NT2/D1 (cell line): ENCODE data around the gene ENDOD1.
"Not testable (repeated sequence)": the region's sequence is repeated elsewhere in the genome, so short reads cannot be mapped to it uniquely, and the experiment has no call there.

Experiments used
- YY1 ChIP-seq: IDR thresholded peaks from 2 replicates; pipeline ENCODE4 v1.6.1; 2011; ENCODE audit not compliant: insufficient read length, insufficient read depth
- ZNF274 ChIP-seq: IDR thresholded peaks from 2 replicates; pipeline ENCODE4 v1.6.1; 2011; ENCODE audit warnings: mild to moderate bottlenecking, low read depth, low read length

DNA sequence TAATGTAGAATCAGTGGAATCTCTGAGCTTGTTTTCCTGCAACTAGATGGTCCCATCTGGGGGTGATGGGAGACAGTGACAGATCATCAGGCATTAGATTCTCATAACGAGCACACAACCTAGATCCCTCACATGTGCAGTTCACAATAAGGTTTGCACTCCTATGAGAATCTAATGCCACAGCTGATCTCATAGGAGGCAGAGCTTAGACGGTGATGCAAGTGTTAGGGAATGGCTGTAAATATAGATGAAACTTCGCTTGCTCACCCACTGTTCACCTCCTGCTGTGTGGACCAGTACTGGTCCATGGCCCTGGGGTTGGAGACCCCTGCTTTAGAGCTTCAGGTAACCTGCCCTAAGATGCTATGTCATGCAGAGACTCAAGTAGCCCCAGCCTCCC is 21.8 kb downstream of the ENDOD1 start:
- TF ChIP-seq YY1, ZNF274: not testable (repeated sequence)
